HUDEP-2 (cell line): ENCODE data around the gene LSP1.

ENCODE experiments used
- DNase-seq, 76 experiments: peaks; one replicate each; lab custom pipeline; 2025; ENCODE audit not compliant: unreplicated experiment in 76 of 76; lab: John Stamatoyannopoulos, UW

LSP1 gene

GRCh38 chr11:1847006-1847735, 5.7 kb upstream of the LSP1 start:
- DNase-seq, result no peak

- no peak for DNase-seq
Observed at GRCh38 chr11:1847926-1848639, 4.8 kb upstream of the LSP1 start.

DNA sequence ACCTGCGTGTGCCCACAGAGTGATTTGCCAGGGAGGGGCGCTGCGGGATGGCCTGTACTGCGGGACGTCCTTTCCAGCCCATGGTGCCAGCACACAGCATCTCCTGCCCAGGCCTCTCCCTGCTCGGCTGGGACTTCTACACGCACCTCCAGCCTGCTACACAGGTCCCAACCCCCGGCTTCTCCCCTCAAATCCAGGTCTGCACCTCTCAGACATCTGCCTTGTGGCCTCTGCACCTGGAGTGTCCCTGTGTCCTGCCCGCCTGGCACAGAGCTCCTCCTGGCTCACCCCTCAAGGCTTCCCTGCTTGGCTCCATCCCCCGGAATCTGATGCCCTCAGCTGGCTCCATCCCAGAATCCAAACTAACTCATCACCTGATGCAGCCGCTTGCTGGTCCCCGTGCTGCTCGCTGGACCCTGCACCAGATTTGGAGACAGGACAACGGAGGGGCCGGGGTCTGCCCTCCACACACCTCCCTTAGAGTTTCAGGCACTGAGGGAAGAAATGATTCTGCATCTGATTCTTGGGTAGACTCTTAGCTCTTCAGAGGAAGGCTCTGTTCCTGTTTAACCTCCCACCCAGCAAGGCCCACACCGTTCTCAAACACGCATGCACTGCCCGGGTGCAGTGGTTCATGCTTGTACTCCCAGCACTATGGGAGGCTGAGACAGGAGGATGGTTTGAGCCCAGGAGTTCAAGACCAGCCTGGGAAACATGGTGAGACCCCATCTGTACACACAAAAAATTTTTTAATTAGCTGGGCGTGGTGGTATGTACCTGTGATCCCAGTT, 4.0 kb upstream of the LSP1 start:
- DNase-seq, result no peak

GRCh38 chr11:1851468-1852180, 1.3 kb upstream of the LSP1 start:
- DNase-seq, result no peak

- no peak for DNase-seq
Observed at GRCh38 chr11:1852271-1852876, 510 bp upstream of the LSP1 start.

DNA sequence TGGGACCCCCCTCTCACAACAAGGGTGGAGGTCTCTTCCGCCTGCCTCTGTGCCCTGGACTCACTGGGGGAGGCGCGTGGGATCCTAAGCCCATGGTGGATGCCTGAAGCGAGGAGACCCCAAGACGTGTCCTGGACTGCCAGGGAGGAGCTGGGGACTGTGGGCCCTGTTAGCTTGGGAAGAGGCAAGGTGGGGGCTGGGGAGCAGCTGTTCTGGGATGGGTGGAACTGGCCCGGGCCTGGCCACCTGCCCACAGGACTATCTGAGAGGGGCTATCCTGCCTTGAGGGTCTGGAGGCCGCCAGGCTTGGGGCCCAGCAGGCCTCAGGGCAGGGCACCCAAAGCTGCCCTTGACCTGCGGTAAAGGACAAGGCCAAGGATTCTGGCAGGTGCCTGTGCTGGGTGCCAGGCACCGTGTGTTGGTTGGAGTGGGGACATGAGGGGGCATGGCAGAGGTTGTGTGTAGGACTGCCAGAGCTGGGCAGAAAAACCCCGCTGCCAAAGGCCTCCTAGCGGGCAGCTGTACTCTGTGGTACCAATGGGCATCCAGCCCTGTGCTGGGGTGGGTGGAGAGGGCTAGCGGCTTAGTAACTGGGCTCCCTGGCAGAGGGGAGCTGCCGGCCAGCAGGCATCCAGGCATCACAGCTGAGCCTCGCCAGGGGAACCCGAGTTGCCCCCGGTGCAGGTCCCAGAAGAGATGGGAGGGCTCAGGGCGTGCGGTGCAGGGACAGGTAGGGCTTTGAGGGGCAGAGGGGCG, 670 bp downstream of the LSP1 start:
- DNase-seq, result no peak

GRCh38 chr11:1854132-1854948, 1.5 kb downstream of the LSP1 start:
- no peak for DNase-seq

- DNase-seq, result no peak
Observed at GRCh38 chr11:1854949-1855885, 2.3 kb downstream of the LSP1 start.

GRCh38 chr11:1855886-1856265, 3.0 kb downstream of the LSP1 start:
- DNase-seq, result no peak

- no peak for DNase-seq
Observed at GRCh38 chr11:1856306-1857005, 3.6 kb downstream of the LSP1 start.

- DNase-seq, result no peak
Observed at GRCh38 chr11:1857064-1857463, 4.2 kb downstream of the LSP1 start.

- DNase-seq, result no peak
Observed at GRCh38 chr11:1858154-1858553, 5.3 kb downstream of the LSP1 start.

- DNase-seq, result no peak
Observed at GRCh38 chr11:1858576-1858975, 5.7 kb downstream of the LSP1 start.

- DNase-seq, result no peak
Observed at GRCh38 chr11:1859004-1859403, 6.1 kb downstream of the LSP1 start.

DNA sequence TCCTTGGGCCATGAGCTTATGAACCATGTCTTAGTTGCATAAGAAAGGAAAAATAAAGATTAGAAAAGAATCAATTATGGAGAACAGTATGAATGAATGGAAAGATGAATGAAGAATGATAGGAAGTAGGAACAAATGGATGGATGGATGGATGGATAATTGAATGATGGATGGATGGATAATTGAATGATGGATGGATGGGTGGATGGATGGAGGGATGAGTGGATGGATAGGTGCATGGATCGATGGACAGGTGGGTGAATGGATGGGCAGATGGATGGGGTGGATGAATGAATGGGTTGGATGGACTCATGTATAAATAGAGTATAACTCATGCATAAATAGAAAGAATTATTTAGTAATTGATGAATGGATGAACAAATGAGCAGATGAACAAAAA, 7.2 kb downstream of the LSP1 start:
- DNase-seq, result no peak

DNA sequence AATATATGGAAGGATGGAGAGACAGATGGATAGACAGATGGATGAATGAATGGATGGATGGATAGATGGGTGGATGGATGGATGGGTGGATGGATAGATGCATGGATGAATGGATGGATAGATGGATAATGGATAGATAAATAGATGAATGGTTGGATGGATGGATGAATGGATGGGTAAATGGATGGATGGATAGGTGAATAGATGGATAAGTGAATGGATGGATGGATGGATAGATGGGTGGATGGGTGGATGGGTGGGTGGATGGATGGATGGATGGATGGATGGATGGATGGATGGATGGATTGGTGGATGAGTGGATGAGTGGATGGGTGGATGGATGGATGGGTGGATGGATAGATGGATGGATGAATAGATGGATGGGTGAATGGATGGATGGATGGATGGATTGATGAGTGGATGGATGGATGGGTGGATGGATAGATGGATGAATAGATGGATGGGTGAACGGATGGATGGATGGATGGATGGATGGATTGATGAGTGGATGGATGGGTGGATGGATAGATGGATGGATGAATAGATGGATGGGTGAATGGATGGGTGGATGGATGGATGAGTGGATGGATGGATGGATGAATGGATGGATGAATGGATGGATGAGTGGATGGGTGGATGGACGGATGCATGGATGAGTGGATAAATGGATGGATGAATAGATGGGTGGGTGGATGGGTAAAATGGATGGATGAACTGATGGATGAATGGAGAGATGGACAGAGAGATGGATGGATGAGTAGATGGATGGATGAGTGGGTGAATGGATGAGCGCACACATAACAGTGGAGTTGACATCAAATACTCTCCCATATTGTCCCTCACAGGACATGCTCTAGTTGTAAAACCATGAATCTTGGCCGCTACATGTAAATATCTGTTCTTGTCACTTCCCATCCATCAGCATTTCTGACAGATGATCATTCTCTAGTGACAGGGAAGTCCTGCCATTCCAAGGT, 8.8 kb downstream of the LSP1 start:
- no peak for DNase-seq
